K562 (cell line): ENCODE results near the gene NEIL1.

Source experiments
- BRCA1 ChIP-seq, 2 experiments: fragments of 450-650 bp in 1 of 2; sonication (generic) in 1 of 2; formaldehyde crosslinking in 1 of 2; IDR thresholded peaks; 2 replicates each; pipeline versions ENCODE4 v1.5.0 to v1.6.1; 2017 to 2020; ENCODE audit warnings: mild to moderate bottlenecking in 1 of 2, missing genetic modification reagents in 1 of 2
- CTCF ChIP-seq, 3 experiments: IDR thresholded peaks in 2 of 3; conservative IDR thresholded peaks in 1 of 3; 2 replicates each; pipeline ENCODE4 v1.5.1; 2011 to 2012; ENCODE audit warnings: low read length in 3 of 3, mild to moderate bottlenecking in 3 of 3, control low read depth in 2 of 3, improper control_type of control experiment in 1 of 3, inconsistent platforms in 1 of 3, low read depth in 1 of 3, mixed read lengths in 1 of 3, moderate library complexity in 1 of 3; ENCODE audit not compliant: insufficient read depth in 2 of 3
- ESRRA ChIP-seq: fragments of 450-650 bp; IDR thresholded peaks from 2 replicates; pipeline ENCODE4 v1.6.1; 2014; ENCODE audit warnings: low read depth, mild to moderate bottlenecking, moderate library complexity, borderline replicate concordance
- HMG20A ChIP-seq: fragments of 450-650 bp; formaldehyde crosslinking; conservative IDR thresholded peaks from 2 replicates; pipeline ENCODE4 v1.4.0; 2020; ENCODE audit warnings: mild to moderate bottlenecking, mixed read lengths
- KDM4B ChIP-seq, 2 experiments: fragments of 450-650 bp in 1 of 2; sonication (generic) in 1 of 2; IDR thresholded peaks; 2 replicates each; pipeline ENCODE4 v1.6.1; 2016 to 2017; ENCODE audit warnings: borderline replicate concordance in 2 of 2, antibody characterized with exemption in 1 of 2, low read depth in 1 of 2, mild to moderate bottlenecking in 1 of 2
- MAX ChIP-seq: sonication (generic); formaldehyde crosslinking; IDR thresholded peaks from 2 replicates; pipeline ENCODE4 v1.9.0; 2022; ENCODE audit warnings: mild to moderate bottlenecking, missing genetic modification reagents
- POLR2G ChIP-seq: fragments of 200-400 bp; formaldehyde crosslinking; IDR thresholded peaks from 2 replicates; pipeline ENCODE4 v1.6.1; 2017; ENCODE audit warnings: low read depth, mild to moderate bottlenecking, antibody characterized with exemption, low read length, moderate library complexity
- PTBP1 ChIP-seq: fragments of 200-400 bp; formaldehyde crosslinking; IDR thresholded peaks from 2 replicates; pipeline ENCODE4 v1.6.1; 2017; ENCODE audit warnings: low read depth, low read length
- SRF ChIP-seq, 2 experiments: fragments of 250-450, 450-650 bp in 1 of 2; sonication (Bioruptor Pico) in 1 of 2; sonication (generic) in 1 of 2; formaldehyde crosslinking; IDR thresholded peaks; 2 replicates each; pipeline versions ENCODE4 v1.5.0 to v1.5.1; 2020 to 2022; ENCODE audit warnings: mild to moderate bottlenecking in 1 of 2, missing genetic modification reagents in 1 of 2
- ZNF699 ChIP-seq: fragments of 250-450 bp; sonication (Bioruptor Pico); IDR thresholded peaks from 2 replicates; pipeline ENCODE4 v1.8.0; 2021; ENCODE audit warnings: mild to moderate bottlenecking, moderate library complexity; ENCODE audit not compliant: insufficient replicate concordance
- ZNF76 ChIP-seq: fragments of 250-450 bp; sonication (Bioruptor Pico); IDR thresholded peaks from 2 replicates; pipeline ENCODE4 v1.4.0; 2020; ENCODE audit warnings: mild to moderate bottlenecking, moderate library complexity, borderline replicate concordance
- ZNF77 ChIP-seq: fragments of 250-450 bp; sonication (Bioruptor Pico); IDR thresholded peaks from 2 replicates; pipeline ENCODE4 v1.5.0; 2020

- no peak for TF ChIP-seq ESRRA
- TF ChIP-seq CTCF (IDR thresholded peaks at IDR 0.05 in 2 of 3, conservative IDR thresholded peaks at IDR 0.05 in 1 of 3; ENCODE audit: insufficient read depth in 2 of 3, low read depth in 1 of 3, low read length in 3 of 3), result no peak
- TF ChIP-seq SRF (CRISPR knock-in tag; IDR thresholded peaks at IDR 0.05), result no peak
- no peak for TF ChIP-seq MAX (CRISPR knock-in tag)
- no peak for TF ChIP-seq POLR2G
- no peak for TF ChIP-seq PTBP1
- TF ChIP-seq HMG20A (CRISPR knock-in tag), result no peak
- TF ChIP-seq ZNF699 (CRISPR knock-in tag), result no peak
- no peak for TF ChIP-seq BRCA1 (IDR thresholded peaks at IDR 0.05)
- no peak for TF ChIP-seq BRCA1 (CRISPR knock-in tag; IDR thresholded peaks at IDR 0.05)
- no peak for TF ChIP-seq KDM4B (IDR thresholded peaks at IDR 0.05; ENCODE audit: borderline replicate concordance in 2 of 2, low read depth in 1 of 2)
- no peak for TF ChIP-seq ZNF77 (CRISPR knock-in tag)
- no peak for TF ChIP-seq ZNF76
Measured at GRCh38 chr15:75346796-75347221, at the start of gene NEIL1.
